GM15510 (cell line): ENCODE measurements around the gene TMPRSS9.

Experiments used
- POLR2A ChIP-seq: IDR thresholded peaks from 3 replicates; pipeline ENCODE4 v1.6.1; 2011; ENCODE audit warnings: borderline replicate concordance; ENCODE audit not compliant: insufficient read length; ENCODE audit errors: extremely low read depth

Gene TMPRSS9

GRCh38 chr19:2358548-2359173 is 1.4 kb upstream of the TMPRSS9 start:
- TF ChIP-seq POLR2A, result no peak

GRCh38 chr19:2360833-2361232 is 768 bp downstream of the TMPRSS9 start:
- no peak for TF ChIP-seq POLR2A

GRCh38 chr19:2361246-2362045 is 1.4 kb downstream of the TMPRSS9 start:
- no peak for TF ChIP-seq POLR2A

GRCh38 chr19:2362046-2362969 is 2.2 kb downstream of the TMPRSS9 start:
- no peak for TF ChIP-seq POLR2A

GRCh38 chr19:2362970-2363300 is 2.9 kb downstream of the TMPRSS9 start:
- TF ChIP-seq POLR2A, result no peak

- no peak for TF ChIP-seq POLR2A
Observed at GRCh38 chr19:2363419-2363818, 3.4 kb downstream of the TMPRSS9 start.

- TF ChIP-seq POLR2A, result no peak
Observed at GRCh38 chr19:2365201-2365970, 5.3 kb downstream of the TMPRSS9 start.

- no peak for TF ChIP-seq POLR2A
Observed at GRCh38 chr19:2371656-2372055, 11.6 kb downstream of the TMPRSS9 start.

- TF ChIP-seq POLR2A, result no peak
Observed at GRCh38 chr19:2372076-2372612, 12.1 kb downstream of the TMPRSS9 start.

- TF ChIP-seq POLR2A, result no peak
Observed at GRCh38 chr19:2374808-2375207, 14.7 kb downstream of the TMPRSS9 start.

GRCh38 chr19:2375353-2376121 is 15.5 kb downstream of the TMPRSS9 start:
- no peak for TF ChIP-seq POLR2A

- no peak for TF ChIP-seq POLR2A
Observed at GRCh38 chr19:2376784-2377519, 16.9 kb downstream of the TMPRSS9 start.

GRCh38 chr19:2380567-2380966 is 20.5 kb downstream of the TMPRSS9 start:
- no peak for TF ChIP-seq POLR2A
